HL-60/S4 treated with retinoic acid at 250 ng/mL for 4 days and 3 days (cell line): Measurements from ENCODE around the gene YWHAB.

Experiments
- in situ Hi-C: fragments of 300-500 bp; cut with MboI; formaldehyde crosslinking; loops from 2 replicates; pipeline ENCODE4 v1.7.0; 2022; ENCODE audit warnings: low sequenced_read_pairs

YWHAB gene

DNA sequence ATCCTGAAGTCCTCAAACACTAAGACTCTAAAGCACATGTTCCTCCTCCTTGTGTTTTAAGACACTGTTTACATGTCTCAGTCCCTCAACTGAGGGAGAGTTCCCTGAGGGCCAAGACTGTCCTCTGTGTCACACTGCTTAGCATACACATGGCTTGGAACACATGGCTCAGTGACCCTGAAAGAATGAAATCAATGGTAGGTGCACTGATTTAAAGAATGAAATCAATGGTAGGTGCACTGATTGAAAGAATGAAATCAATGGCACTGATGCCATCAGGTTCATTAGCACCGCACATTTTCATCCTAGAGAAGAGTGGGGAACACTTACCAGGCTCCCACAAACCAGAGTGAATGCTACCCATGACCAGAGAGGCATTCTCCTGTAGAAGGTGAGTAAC, 64.9 kb downstream of the YWHAB start:
- in situ Hi-C loops, result no loop called here

DNA sequence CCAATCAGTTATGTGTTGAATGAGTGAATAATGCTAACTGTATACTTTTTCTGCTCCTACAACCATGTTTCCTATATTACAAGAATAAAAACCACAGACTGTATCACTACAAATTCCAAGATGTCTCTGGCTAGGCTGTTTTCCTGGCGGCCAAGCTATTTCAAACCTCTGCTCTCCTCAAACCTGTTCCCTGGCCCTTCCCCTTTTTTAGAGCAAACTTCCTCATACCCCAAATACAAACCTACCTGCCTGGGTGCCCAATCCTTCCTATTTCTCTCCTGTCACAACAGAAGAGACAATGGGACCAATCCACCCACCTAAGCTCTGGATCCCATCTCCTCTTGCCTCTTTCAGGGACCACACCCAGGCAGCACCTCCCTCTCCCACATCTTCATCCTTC, 67.2 kb downstream of the YWHAB start:
- in situ Hi-C loops, result no loop called here

DNA sequence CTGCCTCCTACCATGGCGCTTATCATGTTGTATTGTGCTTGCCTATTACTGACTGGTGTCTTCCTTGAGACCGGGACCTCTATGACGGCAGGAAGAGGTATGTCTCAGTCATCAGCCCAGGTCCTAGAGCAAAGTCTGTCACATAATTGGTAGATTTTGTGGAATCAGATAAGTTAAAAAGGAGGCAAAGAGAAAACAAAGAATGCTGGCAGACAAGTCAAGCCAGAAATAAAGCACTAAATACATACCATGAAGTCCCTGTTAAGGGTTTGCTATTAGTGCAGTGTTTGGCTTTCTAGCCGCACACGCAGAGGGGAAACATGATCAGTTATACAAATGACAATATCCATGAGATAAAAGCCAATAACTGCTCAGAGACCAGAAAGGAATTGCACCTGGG, 68.7 kb downstream of the YWHAB start:
- in situ Hi-C loops, result no loop called here

DNA sequence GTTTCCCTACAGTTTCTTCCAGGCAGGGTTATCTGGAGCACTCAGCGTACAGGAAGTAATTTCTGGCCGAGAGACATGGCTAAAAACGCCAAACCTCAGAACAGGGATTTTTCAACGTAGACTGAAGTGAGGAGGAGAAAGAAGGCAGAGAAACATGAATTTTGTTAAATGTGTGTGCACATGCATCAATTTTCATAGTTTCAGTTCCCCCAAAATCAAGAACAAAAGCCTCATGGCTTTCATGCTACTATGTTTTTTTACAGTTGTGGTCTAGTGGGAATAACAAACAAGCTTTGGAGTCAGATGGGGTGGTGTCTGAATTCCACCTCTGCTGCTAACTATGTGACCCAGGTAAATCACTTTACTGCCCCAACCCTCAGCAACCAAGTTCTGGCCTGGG, 69.8 kb downstream of the YWHAB start:
- in situ Hi-C loops, result no loop called here

DNA sequence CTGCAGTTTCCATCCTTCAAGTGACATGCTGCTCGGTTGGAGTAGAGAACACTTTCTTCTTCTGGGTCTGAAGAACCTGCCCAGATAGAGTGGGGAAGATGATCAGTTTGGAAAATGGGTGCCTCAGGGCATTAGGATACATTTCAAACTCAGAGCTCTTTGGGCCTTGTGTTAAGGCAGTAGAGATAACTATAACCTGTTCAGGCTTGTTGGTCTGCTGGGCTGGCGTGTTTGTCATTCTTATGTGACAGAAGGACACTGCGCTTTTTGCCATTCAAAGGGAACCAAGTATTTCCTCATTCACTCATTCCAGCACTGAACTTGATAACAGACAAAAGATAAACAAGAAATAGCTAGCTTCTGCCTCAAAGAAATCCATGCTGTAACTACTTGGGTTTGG, 70.9 kb downstream of the YWHAB start:
- in situ Hi-C loops, result no loop called here
